ENCODE measurements around the gene LMX1B.
"Not testable (repeated sequence)": the region's sequence is repeated elsewhere in the genome, so short reads cannot be mapped to it uniquely, and the experiment has no call there.

The LMX1B gene

GRCh38 chr9:126613651-126614050 lies at the start of gene LMX1B:
TSS of gene LMX1B (plus strand) at chr9:126613928. CDS start at chr9:126614450, 522 bp downstream.
- H3K27ac ChIP-seq = no peak within 1 kb of the TSS; the same call in 1 of the 2 replicates
- TF ChIP-seq, protein P1, sequence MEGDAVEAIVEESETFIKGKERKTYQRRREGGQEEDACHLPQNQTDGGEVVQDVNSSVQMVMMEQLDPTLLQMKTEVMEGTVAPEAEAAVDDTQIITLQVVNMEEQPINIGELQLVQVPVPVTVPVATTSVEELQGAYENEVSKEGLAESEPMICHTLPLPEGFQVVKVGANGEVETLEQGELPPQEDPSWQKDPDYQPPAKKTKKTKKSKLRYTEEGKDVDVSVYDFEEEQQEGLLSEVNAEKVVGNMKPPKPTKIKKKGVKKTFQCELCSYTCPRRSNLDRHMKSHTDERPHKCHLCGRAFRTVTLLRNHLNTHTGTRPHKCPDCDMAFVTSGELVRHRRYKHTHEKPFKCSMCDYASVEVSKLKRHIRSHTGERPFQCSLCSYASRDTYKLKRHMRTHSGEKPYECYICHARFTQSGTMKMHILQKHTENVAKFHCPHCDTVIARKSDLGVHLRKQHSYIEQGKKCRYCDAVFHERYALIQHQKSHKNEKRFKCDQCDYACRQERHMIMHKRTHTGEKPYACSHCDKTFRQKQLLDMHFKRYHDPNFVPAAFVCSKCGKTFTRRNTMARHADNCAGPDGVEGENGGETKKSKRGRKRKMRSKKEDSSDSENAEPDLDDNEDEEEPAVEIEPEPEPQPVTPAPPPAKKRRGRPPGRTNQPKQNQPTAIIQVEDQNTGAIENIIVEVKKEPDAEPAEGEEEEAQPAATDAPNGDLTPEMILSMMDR (conservative IDR thresholded peaks at IDR 0.05) = no peak
- no peak for TF ChIP-seq ZFX (IDR thresholded peaks at IDR 0.05)

- H3K27ac ChIP-seq = no peak overlapping the region
- TF ChIP-seq ZFX (IDR thresholded peaks at IDR 0.05) = no peak
- TF ChIP-seq, protein P1 (conservative IDR thresholded peaks at IDR 0.05) = no peak
These were observed 49.6 kb upstream of the LMX1B start for GRCh38 chr9:126564128-126564527.

- TF ChIP-seq, protein P1 (conservative IDR thresholded peaks at IDR 0.05) = peak; percentile 31; the same call in 1 of the 2 replicates
- TF ChIP-seq ZFX (IDR thresholded peaks at IDR 0.05) = no peak
- no peak overlapping the region for H3K27ac ChIP-seq
These were observed 49.0 kb upstream of the LMX1B start for GRCh38 chr9:126564716-126565115.

DNA sequence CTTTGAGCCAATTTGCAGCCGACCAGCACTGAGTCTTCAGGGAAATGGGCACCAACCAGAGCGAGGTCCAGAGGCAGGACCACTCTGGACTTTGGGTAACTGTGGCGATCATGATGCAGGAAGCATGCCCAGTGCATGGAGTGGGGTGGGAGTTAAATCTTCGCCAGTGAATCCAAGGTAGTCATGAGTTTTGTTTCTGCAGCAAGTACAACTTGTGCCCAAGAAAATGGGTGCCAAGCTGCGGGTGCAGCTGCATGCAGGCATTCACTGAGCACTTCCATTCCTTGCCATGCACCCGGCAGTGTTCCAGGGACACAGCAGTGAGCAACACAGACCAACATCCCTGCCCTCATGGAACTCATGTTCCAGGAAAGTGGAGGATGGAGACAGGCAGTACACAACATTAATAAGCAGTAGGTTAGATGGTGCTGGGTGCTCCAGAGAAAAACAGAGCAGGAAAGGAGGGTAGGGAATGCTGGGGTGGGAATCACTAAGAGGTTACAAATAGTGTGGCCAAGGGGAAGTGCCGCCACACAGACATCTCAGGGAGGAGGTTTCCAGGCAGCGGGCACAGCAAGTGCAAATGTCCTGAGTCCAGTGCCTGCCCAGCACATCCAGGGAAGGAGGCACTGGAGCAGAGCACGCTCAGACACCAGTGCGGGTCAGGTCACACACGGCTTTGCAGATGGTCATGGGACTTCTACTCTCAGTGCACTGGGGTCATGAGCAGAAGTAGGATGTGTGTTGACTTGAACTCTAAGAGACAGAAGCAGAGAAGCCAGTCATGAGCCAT lies 48.2 kb upstream of the LMX1B start:
- H3K27ac ChIP-seq = no peak overlapping the region
- no peak for TF ChIP-seq ZFX (IDR thresholded peaks at IDR 0.05)
- TF ChIP-seq, protein P1 (conservative IDR thresholded peaks at IDR 0.05) = no peak

DNA sequence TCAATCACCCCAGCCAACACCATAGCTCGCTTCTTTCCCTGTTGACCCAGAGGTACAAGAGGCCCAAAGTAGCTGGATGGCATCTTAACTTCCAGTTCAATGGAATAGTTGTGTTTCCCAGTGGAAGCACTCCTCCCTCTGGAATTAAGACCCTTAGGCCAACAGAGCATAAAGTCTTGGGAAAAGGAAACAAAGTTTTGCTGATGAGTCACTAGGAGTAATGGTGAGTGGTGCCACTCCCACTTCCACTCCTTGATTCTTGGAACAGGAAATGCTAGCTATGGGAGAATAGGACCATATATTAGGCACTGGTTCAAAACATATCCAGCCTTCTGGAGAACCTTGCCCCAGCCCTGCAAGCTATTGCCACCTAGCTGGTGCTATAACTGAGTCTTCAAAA lies 44.7 kb upstream of the LMX1B start:
- H3K27ac ChIP-seq = no peak overlapping the region
- no peak for TF ChIP-seq ZFX (IDR thresholded peaks at IDR 0.05)
- TF ChIP-seq, protein P1 (conservative IDR thresholded peaks at IDR 0.05) = no peak

- TF ChIP-seq, protein P1 (conservative IDR thresholded peaks at IDR 0.05) = no peak
- TF ChIP-seq ZFX (IDR thresholded peaks at IDR 0.05) = no peak
- H3K27ac ChIP-seq = no peak overlapping the region
These were observed 35.7 kb upstream of the LMX1B start for GRCh38 chr9:126578029-126578428.

DNA sequence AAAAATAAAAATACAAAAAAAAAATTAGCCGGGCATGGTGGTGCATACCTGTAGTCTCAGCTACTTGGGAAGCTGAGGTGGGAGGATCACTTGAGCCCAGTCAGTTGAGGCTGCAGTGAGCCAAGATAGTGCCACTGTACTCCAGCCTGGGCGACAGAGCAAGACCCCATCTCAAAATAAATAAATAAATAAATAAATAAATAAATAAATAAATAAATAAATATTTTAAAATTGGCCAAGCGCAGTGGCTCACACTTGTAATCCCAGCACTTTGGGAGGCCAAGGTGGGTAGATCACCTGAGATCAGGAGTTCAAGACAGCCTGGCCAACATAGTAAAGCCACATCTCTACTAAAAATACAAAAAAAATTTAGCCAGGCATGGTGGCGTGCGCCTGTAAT lies 33.4 kb upstream of the LMX1B start:
- H3K27ac ChIP-seq = not testable (repeated sequence)

GRCh38 chr9:126581893-126582292 lies 31.8 kb upstream of the LMX1B start:
- TF ChIP-seq, protein P1 (conservative IDR thresholded peaks at IDR 0.05) = no peak
- no peak for TF ChIP-seq ZFX (IDR thresholded peaks at IDR 0.05)
- H3K27ac ChIP-seq = no peak overlapping the region

Data from C4-2B (cell line).